HCEC 1CT (cell line): ENCODE measurements around the gene ZFP62.
A peak's percentile ranks its signal among the peaks of the same experiment; 100 is the strongest.

ENCODE experiments used
- DNase-seq: peaks from one replicate; pipeline ENCODE4 v3.0.0-alpha.2; 2017

The ZFP62 gene

GRCh38 chr5:180866985-180867384 lies 5.9 kb upstream of the ZFP62 start:
- no peak for DNase-seq

GRCh38 chr5:180865981-180866695 lies 5.1 kb upstream of the ZFP62 start:
- DNase-seq: no peak

GRCh38 chr5:180862645-180863044 lies 1.6 kb upstream of the ZFP62 start:
- DNase-seq: no peak

GRCh38 chr5:180860273-180860886 lies 696 bp downstream of the ZFP62 start:
- DNase-seq: peak; percentile 50

GRCh38 chr5:180858586-180858985 lies 2.5 kb downstream of the ZFP62 start:
- DNase-seq: no peak

- no peak for DNase-seq
Observed at GRCh38 chr5:180853848-180854176, 7.3 kb downstream of the ZFP62 start.

GRCh38 chr5:180853121-180853847 lies 7.8 kb downstream of the ZFP62 start:
- DNase-seq: no peak

- no peak for DNase-seq
Observed at GRCh38 chr5:180852495-180852894, 8.6 kb downstream of the ZFP62 start.

GRCh38 chr5:180850434-180851078 lies 10.5 kb downstream of the ZFP62 start:
- no peak for DNase-seq

GRCh38 chr5:180849827-180850226 lies 11.2 kb downstream of the ZFP62 start:
- no peak for DNase-seq

- DNase-seq: no peak
Observed at GRCh38 chr5:180848878-180849277, 12.2 kb downstream of the ZFP62 start.

- DNase-seq: no peak
Observed at GRCh38 chr5:180848265-180848664, 12.8 kb downstream of the ZFP62 start.

- no peak for DNase-seq
Observed at GRCh38 chr5:180847026-180847425, 14.1 kb downstream of the ZFP62 start.

- no peak for DNase-seq
Observed at GRCh38 chr5:180844858-180845257, 16.2 kb downstream of the ZFP62 start.

- no peak for DNase-seq
Observed at GRCh38 chr5:180844432-180844831, 16.6 kb downstream of the ZFP62 start.

GRCh38 chr5:180839935-180840334 lies 21.1 kb downstream of the ZFP62 start:
- no peak for DNase-seq

GRCh38 chr5:180839227-180839626 lies 21.8 kb downstream of the ZFP62 start:
- DNase-seq: no peak

GRCh38 chr5:180837478-180837877 lies 23.6 kb downstream of the ZFP62 start:
- DNase-seq: no peak

- no peak for DNase-seq
Observed at GRCh38 chr5:180832638-180833068, 28.4 kb downstream of the ZFP62 start.

GRCh38 chr5:180831139-180832093 lies 29.7 kb downstream of the ZFP62 start:
- peak; percentile 71 for DNase-seq

GRCh38 chr5:180830253-180831138 lies 30.6 kb downstream of the ZFP62 start:
- peak; percentile 9 for DNase-seq
